Right forelimb (tissue), 1 donor: ENCODE data around the gene RAB7A.

Experiments used
- DNase-seq: peaks from one replicate; pipeline ENCODE4 v3.0.0-alpha.2; 2018

The RAB7A gene

DNA sequence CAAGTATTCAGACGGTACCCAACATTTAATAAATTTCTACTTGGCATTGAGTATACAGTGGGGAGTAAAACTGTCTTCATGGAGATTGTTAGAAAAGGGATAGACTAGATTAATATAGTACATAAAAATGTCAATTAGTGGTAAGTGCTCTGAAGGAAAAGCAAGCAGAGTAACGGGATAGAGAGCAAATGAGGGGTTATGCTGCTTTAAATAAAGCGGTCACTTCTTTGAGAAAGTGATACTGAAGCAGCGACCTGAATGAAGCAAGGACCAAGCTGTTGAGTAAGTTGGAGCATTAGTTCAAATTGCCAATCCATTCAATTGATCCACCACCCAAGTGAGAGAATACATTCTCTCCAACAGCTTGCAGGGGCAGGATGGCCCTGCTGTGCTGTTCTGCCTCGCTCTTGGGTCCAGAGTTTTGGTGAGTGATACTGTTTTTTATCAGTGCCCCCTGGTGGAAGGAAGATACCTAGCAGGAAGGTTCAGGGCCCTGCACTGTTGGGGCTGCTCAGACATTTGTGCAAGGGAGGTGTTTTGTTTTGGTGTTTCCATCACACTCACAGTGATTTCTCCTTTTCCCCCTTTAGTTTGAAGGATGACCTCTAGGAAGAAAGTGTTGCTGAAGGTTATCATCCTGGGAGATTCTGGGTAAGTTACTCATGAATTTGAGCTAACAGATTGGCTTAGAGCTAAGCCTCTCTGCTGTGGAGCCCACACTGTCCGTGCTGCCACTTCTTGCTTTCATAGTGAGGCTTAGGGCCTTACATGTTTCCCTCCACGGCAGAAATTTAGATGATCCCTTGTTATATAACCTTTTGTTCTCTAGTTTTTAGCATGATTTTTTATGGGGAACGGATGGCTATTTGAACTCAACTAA is 69.0 kb downstream of the RAB7A start:
- peak; percentile 60 for DNase-seq

DNA sequence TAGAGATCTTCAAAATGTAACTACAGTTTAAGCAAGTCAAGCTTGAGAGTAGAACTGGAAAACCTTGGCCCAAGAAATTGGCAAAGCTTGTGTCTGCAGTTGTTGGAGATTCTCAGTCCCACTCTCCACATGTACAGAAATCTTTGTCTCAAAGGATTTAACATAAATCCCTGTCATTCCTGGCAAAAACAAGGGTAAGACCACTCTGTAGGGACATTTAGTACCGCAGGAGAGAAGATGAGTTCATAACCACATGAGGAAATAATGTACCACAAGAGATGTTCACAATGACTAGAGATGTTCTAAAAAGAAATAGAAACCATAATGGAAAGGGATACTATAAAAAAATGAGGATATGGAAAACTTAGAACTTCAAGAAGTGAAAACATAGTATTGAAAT is 73.7 kb downstream of the RAB7A start:
- no peak for DNase-seq

DNA sequence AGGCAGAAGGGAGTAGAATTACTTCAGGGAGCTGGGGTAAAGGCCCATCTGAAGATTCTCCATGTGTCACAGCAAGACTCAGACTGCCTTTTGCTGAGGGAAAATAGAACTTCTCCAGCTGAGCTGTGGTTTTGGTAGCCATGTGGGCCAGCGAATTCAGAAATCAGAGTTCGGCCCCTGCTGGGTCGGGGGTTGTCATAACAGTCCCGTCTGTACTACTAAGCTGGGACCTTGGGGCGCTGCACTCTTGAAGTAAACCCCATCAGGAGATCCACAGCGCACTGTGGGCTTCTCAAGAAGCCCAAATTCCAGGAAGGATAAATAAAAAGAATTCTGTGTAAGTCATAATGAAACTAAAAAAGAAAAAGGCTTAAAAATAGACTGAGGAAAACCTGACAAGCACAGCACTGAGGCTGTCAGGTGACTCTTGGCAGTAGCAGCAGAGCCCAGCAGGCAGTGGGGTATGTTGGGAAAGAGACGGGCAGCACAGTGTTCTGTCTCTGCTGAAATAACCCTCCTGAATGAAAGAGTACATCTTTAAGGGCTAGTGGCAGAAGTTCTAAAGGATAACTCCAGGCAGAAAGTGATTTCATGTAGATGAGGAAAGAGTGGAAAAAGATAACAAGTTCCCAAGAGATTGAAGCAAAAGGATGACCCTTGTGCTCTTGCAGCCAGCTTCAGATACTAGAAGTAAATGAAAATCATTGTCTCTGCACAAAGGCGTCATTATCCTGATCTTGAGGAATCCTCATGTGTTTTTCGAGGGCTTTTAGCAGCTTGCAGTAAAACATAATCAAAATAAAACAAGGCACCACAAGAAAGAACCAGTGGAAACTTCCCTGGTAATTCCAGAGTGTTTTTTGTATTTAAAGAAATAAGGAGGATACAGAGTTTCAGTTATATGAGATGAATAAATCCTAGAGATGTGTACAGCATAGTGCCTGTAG is 74.5 kb downstream of the RAB7A start:
- no peak for DNase-seq

GRCh38 chr3:128801779-128802380 is 75.9 kb downstream of the RAB7A start:
- DNase-seq, result no peak

- no peak for DNase-seq
These were observed 77.3 kb downstream of the RAB7A start for GRCh38 chr3:128803307-128803706.

DNA sequence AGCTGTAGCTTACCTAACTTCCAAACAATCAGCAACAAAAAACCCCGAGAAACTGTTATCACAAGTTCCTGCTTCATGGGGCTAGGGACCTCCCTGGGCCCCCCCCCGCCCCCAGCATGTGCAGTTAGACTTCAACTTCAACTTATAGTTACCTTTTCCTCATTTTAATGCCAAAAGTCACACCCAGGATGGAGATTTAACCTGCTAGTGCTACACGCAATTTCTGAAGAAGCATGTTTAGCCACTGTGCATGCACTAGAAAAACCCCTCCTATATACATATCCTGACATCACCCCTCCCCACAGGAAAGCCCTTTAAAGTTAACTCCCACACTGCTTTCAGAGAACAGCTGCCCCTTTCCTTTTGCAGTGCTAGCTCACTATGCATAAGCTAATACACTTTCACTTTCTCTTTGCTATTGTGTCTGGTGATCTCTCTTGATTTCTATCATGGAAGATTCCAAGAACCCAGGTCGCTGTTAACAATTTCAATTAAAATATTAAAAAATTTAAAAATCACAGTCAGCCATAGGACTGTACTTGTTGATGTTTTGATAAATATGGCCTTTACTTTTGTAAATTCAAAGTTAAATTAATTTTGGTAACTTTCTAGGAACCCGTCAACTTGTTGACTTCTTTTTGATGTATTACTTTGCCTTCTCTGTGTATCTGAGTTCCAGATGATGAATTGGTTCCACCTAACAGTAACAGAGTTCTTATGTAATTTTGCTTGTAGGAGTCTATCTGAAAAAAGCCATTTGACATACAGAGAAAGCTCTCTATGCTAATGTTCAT is 78.2 kb downstream of the RAB7A start:
- DNase-seq, result no peak

DNA sequence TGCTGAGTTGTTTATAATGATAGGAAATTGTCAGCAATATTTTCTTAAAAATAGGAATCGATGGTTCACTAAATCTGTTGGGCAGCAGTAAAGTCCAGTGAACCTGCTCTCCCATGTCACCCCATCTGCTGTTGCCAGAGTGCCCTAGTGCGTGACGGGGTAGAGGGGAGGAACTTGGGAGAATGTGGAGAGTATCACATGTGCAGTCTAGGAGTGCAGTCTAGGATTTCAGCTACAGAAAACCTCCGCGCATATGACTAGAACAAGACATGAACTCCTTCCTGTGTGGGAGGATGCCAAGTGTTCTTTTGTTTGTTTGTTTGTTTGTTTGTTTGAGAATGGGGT is 78.8 kb downstream of the RAB7A start:
- no peak for DNase-seq

GRCh38 chr3:128805772-128806171 is 79.8 kb downstream of the RAB7A start:
- no peak for DNase-seq

DNA sequence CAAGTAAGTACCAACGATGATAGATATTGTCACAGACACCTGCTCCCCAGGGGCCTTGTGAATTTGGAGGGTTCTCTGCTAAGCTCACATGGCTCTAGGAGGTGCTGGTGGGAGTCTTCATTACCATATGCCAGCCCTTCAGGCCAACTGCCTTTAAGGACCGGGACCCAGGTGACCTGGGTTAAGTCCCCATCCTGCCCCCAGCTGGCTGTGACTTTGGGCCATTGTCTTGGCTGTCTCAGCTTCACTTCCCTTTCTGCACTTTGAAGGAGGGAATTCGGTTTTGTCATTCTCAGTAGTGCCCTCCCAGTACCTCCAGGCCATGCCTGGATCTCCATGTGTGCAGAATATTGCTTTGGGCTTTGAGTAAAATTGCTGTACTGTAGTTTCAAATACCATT is 80.6 kb downstream of the RAB7A start:
- DNase-seq, result no peak

DNA sequence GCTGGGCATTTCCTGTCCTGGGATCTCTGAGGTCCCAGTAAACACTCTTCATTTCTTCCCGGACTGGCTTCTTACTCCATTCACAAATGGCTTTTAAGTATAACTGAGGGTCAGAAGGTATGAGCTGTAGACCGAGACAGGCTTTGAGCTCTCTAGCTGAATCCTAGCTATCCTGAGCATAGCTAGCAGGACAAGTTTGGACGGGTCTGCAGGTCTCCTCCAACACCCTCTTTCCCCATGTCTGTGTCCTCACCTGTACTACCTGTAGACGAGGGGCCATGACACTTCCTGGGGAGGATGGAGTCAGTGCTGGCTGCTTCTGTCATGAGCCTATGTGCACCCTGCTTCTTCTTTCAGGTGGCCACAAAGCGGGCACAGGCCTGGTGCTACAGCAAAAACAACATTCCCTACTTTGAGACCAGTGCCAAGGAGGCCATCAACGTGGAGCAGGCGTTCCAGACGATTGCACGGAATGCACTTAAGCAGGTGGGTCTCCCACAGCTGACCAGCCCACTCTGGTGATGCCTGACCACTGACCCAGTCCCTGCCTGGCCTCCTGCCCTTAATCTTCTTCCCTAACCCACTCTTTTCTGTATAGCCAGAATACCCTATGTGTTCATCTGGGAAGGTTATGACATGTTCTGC is 81.3 kb downstream of the RAB7A start:
- no peak for DNase-seq

DNA sequence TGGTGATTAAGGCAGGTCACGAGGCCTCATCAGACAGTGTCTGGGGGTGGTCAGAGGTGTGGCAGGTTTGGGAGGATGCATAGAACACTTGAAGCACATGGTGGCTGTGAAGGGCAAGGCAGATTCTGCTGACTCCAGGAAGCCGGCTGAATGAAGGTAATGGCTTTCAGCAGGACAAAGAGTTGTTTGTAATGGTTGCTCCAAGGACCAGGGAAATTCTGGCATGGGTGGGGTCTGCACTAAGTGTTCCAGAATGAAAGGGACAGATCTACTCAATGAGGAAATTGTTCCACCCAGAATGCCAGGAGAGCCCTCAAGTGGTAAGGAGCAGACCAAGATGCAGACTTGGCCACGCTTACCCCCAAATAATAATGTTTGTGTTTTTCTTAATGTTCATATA is 82.7 kb downstream of the RAB7A start:
- no peak for DNase-seq

GRCh38 chr3:128813097-128813496 is 87.1 kb downstream of the RAB7A start:
- DNase-seq, result no peak

DNA sequence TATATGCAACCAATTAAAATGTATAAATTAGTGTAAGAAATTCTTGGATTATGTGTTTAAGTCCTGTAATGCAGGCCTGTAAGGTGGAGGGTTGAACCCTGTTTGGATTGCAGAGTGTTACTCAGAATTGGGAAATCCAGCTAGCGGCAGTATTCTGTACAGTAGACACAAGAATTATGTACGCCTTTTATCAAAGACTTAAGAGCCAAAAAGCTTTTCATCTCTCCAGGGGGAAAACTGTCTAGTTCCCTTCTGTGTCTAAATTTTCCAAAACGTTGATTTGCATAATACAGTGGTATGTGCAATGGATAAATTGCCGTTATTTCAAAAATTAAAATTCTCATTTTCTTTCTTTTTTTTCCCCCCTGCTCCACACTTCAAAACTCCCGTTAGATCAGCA is 88.1 kb downstream of the RAB7A start:
- DNase-seq, result no peak

DNA sequence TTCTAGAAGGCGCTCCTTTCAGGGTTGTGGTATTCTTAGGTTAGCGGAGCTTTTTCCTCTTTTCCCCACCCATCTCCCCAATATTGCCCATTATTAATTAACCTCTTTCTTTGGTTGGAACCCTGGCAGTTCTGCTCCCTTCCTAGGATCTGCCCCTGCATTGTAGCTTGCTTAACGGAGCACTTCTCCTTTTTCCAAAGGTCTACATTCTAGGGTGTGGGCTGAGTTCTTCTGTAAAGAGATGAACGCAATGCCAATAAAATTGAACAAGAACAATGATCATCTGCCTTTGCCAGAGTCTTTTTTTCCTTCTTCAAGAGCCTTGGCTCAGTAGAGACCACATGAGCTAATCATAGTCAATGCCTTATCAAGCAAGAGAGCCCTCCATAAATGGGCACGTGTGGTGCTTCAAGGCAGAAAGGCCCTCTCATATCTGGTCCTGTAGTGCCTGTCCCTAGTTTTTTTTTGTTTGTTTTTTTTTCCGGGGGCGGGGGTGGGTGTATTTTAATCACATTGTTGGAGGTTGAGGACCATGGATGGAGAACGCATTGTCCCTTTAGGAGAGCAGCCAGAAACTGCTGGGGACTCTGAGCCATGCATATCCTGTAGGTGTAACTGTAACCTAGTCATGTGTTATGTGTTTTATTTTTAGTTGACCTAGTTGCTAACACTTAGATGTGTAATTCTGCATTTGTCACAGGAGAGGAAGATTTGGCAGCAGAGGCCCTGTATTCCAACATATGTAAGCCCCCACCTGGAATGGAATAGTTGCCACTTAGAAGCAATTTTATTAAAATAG is 88.7 kb downstream of the RAB7A start:
- no peak for DNase-seq

DNA sequence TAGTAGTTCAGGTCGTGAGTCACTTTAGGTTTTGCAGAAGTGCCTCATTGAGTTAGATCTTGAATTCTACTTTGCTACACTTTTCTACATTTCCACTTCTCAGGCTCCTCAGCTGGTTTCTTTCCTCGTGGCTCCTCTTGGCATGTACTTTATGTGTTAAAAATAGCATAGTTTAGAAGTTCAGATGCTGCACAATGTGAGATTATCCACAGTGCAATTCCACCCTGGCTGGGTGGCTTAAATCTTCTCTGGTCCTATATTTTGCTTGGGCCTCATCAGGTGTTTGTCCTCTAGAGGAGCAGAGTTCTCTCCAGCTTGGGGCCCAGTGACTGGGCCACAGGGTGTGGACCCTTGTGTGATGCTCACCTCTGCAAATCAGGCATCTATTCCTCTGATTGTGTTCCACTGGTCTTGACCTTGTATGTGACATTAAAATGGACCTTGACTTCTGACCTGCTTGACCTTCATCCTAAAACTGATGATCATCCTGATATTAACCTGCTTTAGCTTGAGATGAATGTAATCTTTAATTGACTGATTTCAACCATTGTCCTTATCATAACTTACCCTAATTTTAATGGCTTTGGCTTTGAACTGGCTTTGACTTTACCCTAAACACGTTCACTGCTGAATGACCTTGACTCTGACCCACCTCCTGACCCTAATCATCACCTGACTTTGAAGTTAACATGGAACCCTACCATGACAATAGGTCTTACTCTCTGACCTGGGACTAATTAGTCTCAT is 89.5 kb downstream of the RAB7A start:
- DNase-seq, result no peak

DNA sequence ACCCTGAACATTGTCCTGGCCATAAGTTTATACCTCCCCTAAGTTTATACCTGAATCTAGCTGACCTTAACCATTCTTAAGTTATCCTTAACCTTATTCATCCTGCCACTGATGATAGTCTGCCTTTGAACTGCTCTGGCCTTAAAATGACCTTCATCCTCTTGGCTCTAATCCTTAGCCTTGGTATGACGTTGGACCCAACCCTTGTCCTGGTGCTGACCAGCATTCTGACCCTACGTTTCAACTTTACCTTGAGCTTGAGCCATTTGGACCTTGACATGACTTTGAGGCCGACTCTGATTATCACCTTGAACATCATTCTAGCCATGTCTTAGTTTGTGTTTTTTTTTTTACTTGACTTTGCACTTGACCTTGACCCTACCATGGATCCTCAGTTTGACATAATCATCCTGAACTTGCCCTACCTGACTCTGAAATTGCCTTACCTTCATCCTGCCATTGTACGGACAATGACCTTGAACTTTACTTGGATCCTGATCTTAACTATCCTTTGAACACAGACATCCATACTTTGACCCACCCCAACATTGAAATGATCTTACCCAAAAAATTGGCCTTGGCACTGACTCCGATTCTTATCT is 92.3 kb downstream of the RAB7A start:
- no peak for DNase-seq

- no peak for DNase-seq
These were observed 94.4 kb downstream of the RAB7A start for GRCh38 chr3:128820252-128820839.

GRCh38 chr3:128823008-128823407 is 97.0 kb downstream of the RAB7A start:
- DNase-seq, result no peak

GRCh38 chr3:128823631-128824030 is 97.6 kb downstream of the RAB7A start:
- DNase-seq, result no peak
